ENCODE results near the gene CAPN13. TPM values are rescaled to one million over a fixed set of nuclear protein-coding genes. Genes with fewer than 3 reads are reported as not detected.

CAPN13 gene
- total RNA-seq, 1 donor from 2014 or later: not detected

DNA sequence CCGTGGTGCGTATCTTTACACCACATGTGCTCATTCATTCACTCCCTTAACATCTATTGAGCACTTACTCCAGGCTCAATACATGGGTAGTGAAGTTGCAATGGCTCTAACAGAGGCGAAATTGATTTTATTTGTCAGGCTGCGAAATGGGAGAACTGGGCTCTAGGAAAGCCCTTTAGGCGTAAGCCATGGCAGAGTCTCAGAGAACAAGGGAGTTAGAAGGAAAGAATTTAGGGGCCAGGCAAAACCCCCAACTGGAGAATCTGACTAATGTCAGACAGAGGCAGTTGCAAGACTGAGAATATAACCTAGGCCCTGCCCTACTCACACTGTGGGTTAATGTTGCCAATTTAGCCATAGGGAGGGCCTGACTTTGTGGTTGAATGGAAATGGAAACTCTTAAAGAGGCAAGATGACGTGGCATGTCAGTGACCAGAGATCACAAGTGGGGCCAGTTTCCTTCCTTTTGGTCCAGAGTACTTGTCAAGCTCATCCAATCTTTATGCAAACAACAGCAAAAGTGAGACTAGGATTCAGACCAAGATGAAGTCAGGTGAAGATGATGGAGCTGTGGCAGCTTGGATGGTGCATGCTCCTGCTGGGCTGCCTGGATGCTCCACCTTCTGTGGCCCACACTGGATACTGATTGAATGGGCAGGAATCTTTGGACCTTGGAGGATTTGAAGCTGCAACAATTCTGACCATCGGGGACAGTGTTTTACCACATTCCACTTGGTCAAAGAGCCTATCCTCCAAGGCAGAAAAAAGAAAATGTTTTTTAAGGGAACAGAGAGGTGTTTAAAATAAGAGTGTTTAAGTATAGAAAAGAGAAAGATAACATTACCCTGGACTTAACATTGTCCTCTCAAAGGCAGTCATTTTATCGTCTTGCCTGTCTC is 92.2 kb downstream of the CAPN13 start:
- no peaks in the 10 kb centered on the region for H3K4me1 Mint-ChIP-seq

DNA sequence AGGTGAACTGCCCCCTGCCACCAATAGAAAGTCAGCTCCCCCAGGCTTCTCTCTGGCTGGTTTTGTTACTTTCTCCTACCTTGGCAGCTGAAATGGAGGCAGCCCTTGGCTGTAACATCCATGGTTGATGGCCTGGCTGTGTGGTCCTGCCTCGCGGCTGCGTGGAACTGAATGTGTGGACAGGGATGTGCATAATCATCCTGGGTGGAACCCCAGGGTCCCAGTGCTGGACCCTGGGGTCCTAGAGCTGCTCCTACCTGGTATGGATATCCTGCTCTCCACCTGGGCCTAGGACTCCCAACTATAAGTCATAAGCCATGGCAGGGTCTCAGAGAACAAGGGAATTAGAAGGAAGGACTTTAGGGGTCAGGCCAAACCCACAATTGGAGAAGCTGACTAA is 93.5 kb downstream of the CAPN13 start:
- Mint-ChIP-seq H3K27ac (no peak overlapping the region), H3K36me3 (no peaks in the 10 kb centered on the region), H3K27me3 (ENCODE audit: low read depth) (peaks cover 4% of the 10 kb centered on the region), H3K4me1 (no peaks in the 10 kb centered on the region), H3K4me3 (no peak overlapping the region), H3K9me3 (no peaks in the 10 kb centered on the region)
- DNase-seq (ENCODE audit: low spot score in 2 of 2, unreplicated experiment in 2 of 2): peak in 1 of 2 experiments; percentile 26
- TF ChIP-seq, protein P1, sequence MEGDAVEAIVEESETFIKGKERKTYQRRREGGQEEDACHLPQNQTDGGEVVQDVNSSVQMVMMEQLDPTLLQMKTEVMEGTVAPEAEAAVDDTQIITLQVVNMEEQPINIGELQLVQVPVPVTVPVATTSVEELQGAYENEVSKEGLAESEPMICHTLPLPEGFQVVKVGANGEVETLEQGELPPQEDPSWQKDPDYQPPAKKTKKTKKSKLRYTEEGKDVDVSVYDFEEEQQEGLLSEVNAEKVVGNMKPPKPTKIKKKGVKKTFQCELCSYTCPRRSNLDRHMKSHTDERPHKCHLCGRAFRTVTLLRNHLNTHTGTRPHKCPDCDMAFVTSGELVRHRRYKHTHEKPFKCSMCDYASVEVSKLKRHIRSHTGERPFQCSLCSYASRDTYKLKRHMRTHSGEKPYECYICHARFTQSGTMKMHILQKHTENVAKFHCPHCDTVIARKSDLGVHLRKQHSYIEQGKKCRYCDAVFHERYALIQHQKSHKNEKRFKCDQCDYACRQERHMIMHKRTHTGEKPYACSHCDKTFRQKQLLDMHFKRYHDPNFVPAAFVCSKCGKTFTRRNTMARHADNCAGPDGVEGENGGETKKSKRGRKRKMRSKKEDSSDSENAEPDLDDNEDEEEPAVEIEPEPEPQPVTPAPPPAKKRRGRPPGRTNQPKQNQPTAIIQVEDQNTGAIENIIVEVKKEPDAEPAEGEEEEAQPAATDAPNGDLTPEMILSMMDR (IDR thresholded peaks at IDR 0.05; ENCODE audit: unreplicated experiment): no peak

More for the DNA sequence above, 92.2 kb downstream of the CAPN13 start:
- TF ChIP-seq, protein P1 (IDR thresholded peaks at IDR 0.05; ENCODE audit: unreplicated experiment): no peak
- peak in 1 of 2 experiments; percentile 13 for DNase-seq (ENCODE audit: low spot score in 2 of 2, unreplicated experiment in 2 of 2)
- no peak overlapping the region for H3K27ac Mint-ChIP-seq
- H3K36me3 Mint-ChIP-seq: no peaks in the 10 kb centered on the region
- H3K9me3 Mint-ChIP-seq: peaks cover 6% of the 10 kb centered on the region
- H3K4me3 Mint-ChIP-seq: no peak overlapping the region
- H3K27me3 Mint-ChIP-seq (ENCODE audit: low read depth): peaks cover 4% of the 10 kb centered on the region

DNA sequence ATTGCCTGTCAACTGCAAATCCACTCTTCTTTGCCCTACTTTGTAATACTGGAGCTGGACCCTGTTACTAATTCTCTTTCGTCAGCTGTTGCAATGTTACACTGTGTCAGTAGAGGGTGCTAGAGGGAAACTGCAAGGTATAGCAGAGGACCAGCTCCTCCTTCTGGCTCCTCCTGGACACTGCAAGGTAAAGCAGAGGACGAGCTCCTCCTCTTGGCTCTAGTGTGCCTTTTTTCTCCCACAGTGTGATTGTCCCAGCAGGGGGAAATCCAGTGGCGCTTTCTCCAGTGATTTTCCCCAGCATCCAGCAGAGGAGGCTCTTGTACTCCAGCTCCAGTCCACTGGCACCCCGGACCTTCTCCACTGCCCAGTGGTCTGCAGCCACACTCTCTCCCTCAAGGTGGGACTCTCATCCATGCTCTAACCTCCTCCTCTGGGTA is 95.6 kb downstream of the CAPN13 start:
- no peak overlapping the region for H3K27ac Mint-ChIP-seq
- no peaks in the 10 kb centered on the region for H3K36me3 Mint-ChIP-seq
- H3K9me3 Mint-ChIP-seq: no peaks in the 10 kb centered on the region
- DNase-seq (ENCODE audit: low spot score in 2 of 2, unreplicated experiment in 2 of 2): peak; percentile 45 to 76
- H3K4me1 Mint-ChIP-seq: peaks cover 2% of the 10 kb centered on the region
- TF ChIP-seq, protein P1 (IDR thresholded peaks at IDR 0.05; ENCODE audit: unreplicated experiment): peak; percentile 90
- no peak overlapping the region for H3K4me3 Mint-ChIP-seq
- H3K27me3 Mint-ChIP-seq (ENCODE audit: low read depth): peaks cover 4% of the 10 kb centered on the region

DNA sequence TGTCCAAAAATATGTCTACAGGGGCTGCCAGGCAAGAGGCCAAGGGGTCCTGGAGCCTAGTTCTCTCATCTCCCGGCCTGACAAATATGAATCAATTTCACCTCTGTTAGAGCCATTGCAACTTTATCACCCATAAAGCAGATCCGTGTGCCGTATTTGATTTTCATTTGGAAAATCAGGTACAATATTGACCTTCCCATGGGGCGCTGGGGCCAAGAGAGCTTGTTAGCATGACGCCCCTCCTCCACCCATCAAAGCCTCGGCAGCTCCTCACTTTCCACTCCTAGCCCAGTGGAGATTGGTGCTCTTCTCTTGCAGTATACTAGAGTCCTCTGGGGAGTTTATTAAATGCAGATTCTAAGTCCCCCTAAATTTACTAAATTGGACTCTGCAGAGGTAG is 96.8 kb downstream of the CAPN13 start:
- no peak overlapping the region for H3K4me3 Mint-ChIP-seq
- TF ChIP-seq, protein P1 (IDR thresholded peaks at IDR 0.05; ENCODE audit: unreplicated experiment): no peak
- no peak overlapping the region for H3K27ac Mint-ChIP-seq
- H3K9me3 Mint-ChIP-seq: no peaks in the 10 kb centered on the region
- H3K4me1 Mint-ChIP-seq: peaks cover 8% of the 10 kb centered on the region
- H3K27me3 Mint-ChIP-seq (ENCODE audit: low read depth): no peaks in the 10 kb centered on the region
- peak in 1 of 2 experiments; percentile 6 for DNase-seq (ENCODE audit: low spot score in 2 of 2, unreplicated experiment in 2 of 2)
- H3K36me3 Mint-ChIP-seq: no peaks in the 10 kb centered on the region

DNA sequence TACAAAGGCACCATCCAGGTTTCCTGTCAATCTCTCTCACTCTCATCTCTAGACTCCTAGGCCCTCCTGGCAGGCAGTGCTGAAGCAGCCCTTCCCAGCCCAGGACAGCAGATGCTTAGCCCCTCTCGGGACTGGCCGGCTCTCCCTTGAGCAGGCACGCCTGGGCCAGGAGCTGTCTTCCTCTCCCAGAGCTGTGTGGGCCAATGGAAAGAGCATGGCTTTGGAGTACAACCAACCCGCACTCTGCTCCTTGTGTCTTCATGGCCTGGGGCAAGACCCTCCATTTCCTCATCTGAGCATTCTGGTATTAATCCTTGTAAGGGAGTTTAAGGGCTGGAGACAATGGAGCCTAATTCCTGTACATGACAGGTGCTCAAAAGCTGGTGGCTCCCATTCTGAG is 97.2 kb downstream of the CAPN13 start:
- no peak overlapping the region for H3K27ac Mint-ChIP-seq
- no peaks in the 10 kb centered on the region for H3K27me3 Mint-ChIP-seq (ENCODE audit: low read depth)
- peaks cover 8% of the 10 kb centered on the region for H3K4me1 Mint-ChIP-seq
- H3K36me3 Mint-ChIP-seq: no peaks in the 10 kb centered on the region
- TF ChIP-seq, protein P1 (IDR thresholded peaks at IDR 0.05; ENCODE audit: unreplicated experiment): no peak
- no peak overlapping the region for H3K4me3 Mint-ChIP-seq
- no peak for DNase-seq (ENCODE audit: low spot score in 2 of 2, unreplicated experiment in 2 of 2)
- H3K9me3 Mint-ChIP-seq: no peaks in the 10 kb centered on the region
